Suprapubic skin (tissue), 4 donors: ENCODE measurements around the gene SCAP. TPM values are rescaled to one million over a fixed set of nuclear protein-coding genes. Genes with fewer than 3 reads are reported as not detected.

ENCODE experiments used
- DNase-seq, 2 donors: peaks; one replicate each; pipeline ENCODE4 v3.0.0-alpha.2; 2019; ENCODE audit warnings: low spot score in 2 of 2
- H3K27ac ChIP-seq: fragments of 200-600 bp; sonication (generic); one replicate; pipeline ENCODE4 v1.5.1; 2019
- H3K27me3 ChIP-seq: fragments of 200-600 bp; sonication (generic); one replicate; pipeline ENCODE4 v1.5.1; 2019
- H3K36me3 ChIP-seq: fragments of 200-600 bp; sonication (generic); one replicate; pipeline ENCODE4 v1.5.1; 2019
- H3K4me1 ChIP-seq: fragments of 200-600 bp; sonication (generic); one replicate; pipeline ENCODE4 v1.5.1; 2019
- H3K4me3 ChIP-seq: fragments of 200-600 bp; sonication (generic); one replicate; pipeline ENCODE4 v1.5.1; 2019; ENCODE audit warnings: mild to moderate bottlenecking
- H3K9me3 ChIP-seq: fragments of 200-600 bp; sonication (generic); one replicate; pipeline ENCODE4 v1.5.1; 2019
- CTCF ChIP-seq, 2 donors: fragments of 200-600 bp in 1 of 2; fragments of 450-650 bp in 1 of 2; sonication (generic) in 1 of 2; IDR thresholded peaks; one replicate each; pipeline ENCODE4 v1.5.1; 2016 to 2019; ENCODE audit warnings: antibody characterized with exemption in 2 of 2, mild to moderate bottlenecking in 1 of 2, moderate library complexity in 1 of 2
- EP300 ChIP-seq: sonication (generic); formaldehyde crosslinking; IDR thresholded peaks from one replicate; pipeline ENCODE4 v1.6.1; 2017; ENCODE audit warnings: antibody characterized with exemption
- POLR2A ChIP-seq, 2 donors: fragments of 450-650 bp; IDR thresholded peaks; one replicate each; pipeline ENCODE4 v1.6.1; 2017; ENCODE audit warnings: antibody characterized with exemption in 2 of 2, mild to moderate bottlenecking in 2 of 2, moderate library complexity in 2 of 2
- POLR2AphosphoS5 ChIP-seq, 3 donors: sonication (generic); formaldehyde crosslinking; IDR thresholded peaks; one replicate each; pipeline ENCODE4 v1.6.1; 2017; ENCODE audit warnings: antibody characterized with exemption in 3 of 3
- WGBS: methylation state at CpG from one replicate; pipeline ENCODE4 v1.1.5; 2018; 5-methylcytosine and 5-hydroxymethylcytosine counted together
- total RNA-seq, 4 donors: library from RNA; depleted of rRNA; stranded (reverse); fragments of >200 nt; gene quantifications; one replicate each; pipeline ENCODE4 v1.1.0, GENCODE V29; 2016

SCAP gene
- total RNA-seq, 4 donors from 2014 or later, result 142 to 195 (median 151) TPM

- Histone ChIP-seq H3K4me3 (no peak overlapping the region), H3K36me3 (peaks cover 65% of the 10 kb centered on the region), H3K27me3 (no peaks in the 10 kb centered on the region), H3K27ac (no peak overlapping the region), H3K9me3 (no peaks in the 10 kb centered on the region), H3K4me1 (no peaks in the 10 kb centered on the region)
- no peak for TF ChIP-seq POLR2A (IDR thresholded peaks at IDR 0.05)
- TF ChIP-seq POLR2AphosphoS5 (IDR thresholded peaks at IDR 0.05), result no peak
- no peak for TF ChIP-seq CTCF (IDR thresholded peaks at IDR 0.05)
- TF ChIP-seq EP300, result no peak
- WGBS, result 97% methylated on average over 2 of the region's 2 CpGs
- no peak for DNase-seq
Observed at GRCh38 chr3:47503033-47503432, 27.3 kb upstream of the SCAP start.

GRCh38 chr3:47496892-47497291 lies 21.2 kb upstream of the SCAP start:
- DNase-seq, result no peak
- Histone ChIP-seq H3K27me3 (no peaks in the 10 kb centered on the region), H3K4me3 (no peak overlapping the region), H3K4me1 (no peaks in the 10 kb centered on the region), H3K9me3 (no peaks in the 10 kb centered on the region), H3K27ac (no peak overlapping the region), H3K36me3 (peaks cover 60% of the 10 kb centered on the region)
- TF ChIP-seq EP300, result no peak
- no peak for TF ChIP-seq CTCF (IDR thresholded peaks at IDR 0.05)
- TF ChIP-seq POLR2A (IDR thresholded peaks at IDR 0.05), result no peak
- TF ChIP-seq POLR2AphosphoS5 (IDR thresholded peaks at IDR 0.05), result no peak

- TF ChIP-seq EP300 (no peak), CTCF (IDR thresholded peaks at IDR 0.05) (no peak), POLR2A (IDR thresholded peaks at IDR 0.05) (no peak), POLR2AphosphoS5 (IDR thresholded peaks at IDR 0.05) (no peak)
- 97% methylated on average over 8 of the region's 8 CpGs for WGBS
- Histone ChIP-seq H3K4me3 (no peak overlapping the region), H3K4me1 (no peaks in the 10 kb centered on the region), H3K27me3 (no peaks in the 10 kb centered on the region), H3K36me3 (peaks cover 50% of the 10 kb centered on the region), H3K27ac (no peak overlapping the region), H3K9me3 (no peaks in the 10 kb centered on the region)
- DNase-seq, result no peak
Observed at GRCh38 chr3:47495886-47496285, 20.1 kb upstream of the SCAP start.

- no peak for TF ChIP-seq EP300
- TF ChIP-seq POLR2AphosphoS5 (IDR thresholded peaks at IDR 0.05), result no peak
- no peak for TF ChIP-seq CTCF (IDR thresholded peaks at IDR 0.05)
- TF ChIP-seq POLR2A (IDR thresholded peaks at IDR 0.05), result no peak
- Histone ChIP-seq H3K36me3 (peaks cover 42% of the 10 kb centered on the region), H3K4me1 (no peaks in the 10 kb centered on the region), H3K27ac (no peak overlapping the region), H3K4me3 (no peak overlapping the region), H3K27me3 (no peaks in the 10 kb centered on the region), H3K9me3 (no peaks in the 10 kb centered on the region)
- no peak for DNase-seq
- 96% methylated on average over 4 of the region's 4 CpGs for WGBS
Observed at GRCh38 chr3:47495111-47495510, 19.4 kb upstream of the SCAP start.

- Histone ChIP-seq H3K4me3 (no peak overlapping the region), H3K27ac (no peak overlapping the region), H3K4me1 (no peaks in the 10 kb centered on the region), H3K27me3 (no peaks in the 10 kb centered on the region), H3K9me3 (no peaks in the 10 kb centered on the region), H3K36me3 (peaks cover 24% of the 10 kb centered on the region)
- no peak for TF ChIP-seq CTCF (IDR thresholded peaks at IDR 0.05)
- TF ChIP-seq POLR2AphosphoS5 (IDR thresholded peaks at IDR 0.05), result no peak
- no peak for TF ChIP-seq POLR2A (IDR thresholded peaks at IDR 0.05)
- TF ChIP-seq EP300, result no peak
- 85% methylated on average over 12 of the region's 12 CpGs for WGBS
- no peak for DNase-seq
Observed at GRCh38 chr3:47491777-47492176, 16.0 kb upstream of the SCAP start.
